BE2C (cell line): ENCODE measurements around the gene PRRT1.

Source experiments
- DNase-seq: peaks from one replicate; pipeline ENCODE4 v3.0.0-alpha.2; 2020
- H3K27me3 ChIP-seq: fragments of 250-450 bp; sonication (Bioruptor Pico); 2 replicates; pipeline ENCODE4 v1.5.1; 2020; ENCODE audit warnings: mild to moderate bottlenecking
- H3K36me3 ChIP-seq: fragments of 250-450 bp; sonication (Bioruptor Pico); 2 replicates; pipeline ENCODE4 v1.5.1; 2020; ENCODE audit warnings: mild to moderate bottlenecking
- H3K4me1 ChIP-seq: fragments of 250-450 bp; sonication (Bioruptor Pico); 2 replicates; pipeline ENCODE4 v1.5.1; 2020
- H3K4me3 ChIP-seq: 2 replicates; pipeline ENCODE4 v1.5.1; 2011; ENCODE audit warnings: low read depth, low read length
- H3K9me3 ChIP-seq: fragments of 250-450 bp; sonication (Bioruptor Pico); 2 replicates; pipeline ENCODE4 v1.5.1; 2020
- CTCF ChIP-seq: IDR thresholded peaks from 2 replicates; pipeline ENCODE4 v1.5.1; 2012; ENCODE audit warnings: mild to moderate bottlenecking, low read depth, low read length

Gene PRRT1

GRCh38 chr6:32183030-32183429, 31.3 kb upstream of the PRRT1 start:
- H3K36me3 ChIP-seq: peaks cover 14% of the 10 kb centered on the region
- TF ChIP-seq CTCF: no peak
- DNase-seq: no peak

GRCh38 chr6:32182555-32182981, 30.8 kb upstream of the PRRT1 start:
- H3K36me3 ChIP-seq: peaks cover 9% of the 10 kb centered on the region
- H3K4me3 ChIP-seq: no peak overlapping the region
- no peak for DNase-seq
- no peaks in the 10 kb centered on the region for H3K4me1 ChIP-seq
- H3K27me3 ChIP-seq: no peaks in the 10 kb centered on the region
- no peaks in the 10 kb centered on the region for H3K9me3 ChIP-seq
- TF ChIP-seq CTCF: no peak

More at GRCh38 chr6:32183030-32183429, 31.3 kb upstream of the PRRT1 start:
- Histone ChIP-seq H3K27me3 (no peaks in the 10 kb centered on the region), H3K9me3 (no peaks in the 10 kb centered on the region), H3K4me3 (no peak overlapping the region), H3K4me1 (no peaks in the 10 kb centered on the region)

- Histone ChIP-seq H3K27me3 (no peaks in the 10 kb centered on the region), H3K36me3 (peaks cover 4% of the 10 kb centered on the region; the same call in 1 of the 2 replicates), H3K4me3 (no peak overlapping the region), H3K4me1 (no peaks in the 10 kb centered on the region), H3K9me3 (no peaks in the 10 kb centered on the region)
- no peak for TF ChIP-seq CTCF
- DNase-seq: no peak
Measured at GRCh38 chr6:32181915-32182529, 30.3 kb upstream of the PRRT1 start.

- no peaks in the 10 kb centered on the region for H3K9me3 ChIP-seq
- no peaks in the 10 kb centered on the region for H3K27me3 ChIP-seq
- H3K36me3 ChIP-seq: no peaks in the 10 kb centered on the region
- no peak for TF ChIP-seq CTCF
- no peak overlapping the region for H3K4me3 ChIP-seq
- no peaks in the 10 kb centered on the region for H3K4me1 ChIP-seq
- DNase-seq: no peak
Measured at GRCh38 chr6:32181148-32181702, 29.5 kb upstream of the PRRT1 start.

- Histone ChIP-seq H3K4me1 (no peaks in the 10 kb centered on the region), H3K4me3 (no peak overlapping the region)
- no peak for TF ChIP-seq CTCF
Measured at GRCh38 chr6:32179766-32180405, 28.1 kb upstream of the PRRT1 start.

More at GRCh38 chr6:32179766-32180405, 28.1 kb upstream of the PRRT1 start:
- Histone ChIP-seq H3K9me3 (no peaks in the 10 kb centered on the region), H3K36me3 (no peaks in the 10 kb centered on the region), H3K27me3 (no peaks in the 10 kb centered on the region)
- no peak for DNase-seq
